ENCODE results near the gene GGTLC1. TPM values are rescaled to one million over a fixed set of nuclear protein-coding genes. Genes with fewer than 3 reads are reported as not detected.

GGTLC1 gene
- total RNA-seq, result not detected in 2 replicates

GRCh38 chr20:23988561-23988960 lies at the start of gene GGTLC1:
GGTLC1 (minus strand) TSS chr20:23988779; CDS start chr20:23986611, 2,168 bp downstream.

Other genes starting within 250 kb of the GGTLC1 start
- not detected in 2 replicates for gene CST1, start 237.8 kb downstream of the GGTLC1 start, total RNA-seq
- not detected in 2 replicates for gene CST2, start 162.1 kb downstream of the GGTLC1 start, total RNA-seq
- not detected in 2 replicates for gene CST5, start 109.0 kb downstream of the GGTLC1 start, total RNA-seq

Measured in hair follicular keratinocyte (primary cell).